ENCODE data around the gene SLC6A1. TPM values are rescaled to one million over a fixed set of nuclear protein-coding genes. Genes with fewer than 3 reads are reported as not detected.

The SLC6A1 gene
- total RNA-seq, 1 experiment from 2014 or later = not detected

DNA sequence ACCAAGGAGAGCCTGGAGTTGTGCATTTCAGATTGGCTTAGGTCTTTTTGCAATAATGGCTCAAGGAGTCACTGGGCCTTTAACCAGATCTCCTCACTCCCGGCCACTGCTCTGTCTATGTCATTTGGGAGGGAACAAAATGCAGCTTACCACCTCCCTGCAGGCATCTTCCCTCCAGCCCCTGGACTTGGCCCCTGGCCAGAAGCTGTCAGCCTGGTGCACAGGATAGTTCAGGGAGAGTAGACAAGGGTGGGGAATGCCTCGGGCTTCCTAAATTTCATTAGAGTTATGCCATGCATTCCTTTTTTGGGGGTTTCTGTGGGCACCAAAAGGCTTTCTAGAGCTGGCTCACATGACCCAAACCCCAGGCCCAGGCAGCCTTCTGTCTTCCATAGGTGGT lies 91.5 kb downstream of the SLC6A1 start:
- no peak overlapping the region for H3K27ac ChIP-seq (ENCODE audit: low read depth, low read length)
- H2AFZ ChIP-seq (ENCODE audit: low read depth, low read length, poor library complexity, severe bottlenecking) = no peak overlapping the region
- intact Hi-C loops (cut with micrococcal nuclease) = no loop called here
- H3K79me2 ChIP-seq (ENCODE audit: insufficient read depth, low read length) = no peaks in the 10 kb centered on the region
- H4K20me1 ChIP-seq (ENCODE audit: insufficient read depth) = no peaks in the 10 kb centered on the region
- BruUV-seq (replicated peaks) = no TSS peak
- no peak for DNase-seq (ENCODE audit: low read depth, low spot score)
- no peaks in the 10 kb centered on the region for H3K9me2 ChIP-seq (ENCODE audit: insufficient read depth)
- RAD21 ChIA-PET (ENCODE audit: low non-redundant PET in 1 of 2, low total read pairs in 2 of 2, uncharacterized antibody in 2 of 2, unreplicated experiment in 2 of 2) = no interaction called here
- CTCF ChIA-PET = no interaction called here
- POLR2A ChIA-PET = no interaction called here
- ATAC-seq = no peak
- no peak overlapping the region for H3K4me2 ChIP-seq (ENCODE audit: low read length)
- H3K36me3 ChIP-seq (ENCODE audit: control insufficient read depth in 1 of 2, insufficient read depth in 2 of 2, low read length in 2 of 2) = no peaks in the 10 kb centered on the region
- H3K9me3 ChIP-seq (ENCODE audit: control insufficient read depth in 1 of 2, insufficient read depth in 1 of 2, low read depth in 1 of 2, low read length in 2 of 2) = no peaks in the 10 kb centered on the region; a peak in 1 of 4 replicates
- peaks cover 0 to 36% of the 10 kb centered on the region in 2 experiments; a peak in 2 of 4 replicates for H3K4me1 ChIP-seq (ENCODE audit: control insufficient read depth in 1 of 2, insufficient read depth in 2 of 2, low read length in 2 of 2)
- no peak overlapping the region for H3K4me3 ChIP-seq (replicated peaks in 1 of 2; ENCODE audit: low read depth in 1 of 2, low read length in 2 of 2)
- TF ChIP-seq, protein P1, sequence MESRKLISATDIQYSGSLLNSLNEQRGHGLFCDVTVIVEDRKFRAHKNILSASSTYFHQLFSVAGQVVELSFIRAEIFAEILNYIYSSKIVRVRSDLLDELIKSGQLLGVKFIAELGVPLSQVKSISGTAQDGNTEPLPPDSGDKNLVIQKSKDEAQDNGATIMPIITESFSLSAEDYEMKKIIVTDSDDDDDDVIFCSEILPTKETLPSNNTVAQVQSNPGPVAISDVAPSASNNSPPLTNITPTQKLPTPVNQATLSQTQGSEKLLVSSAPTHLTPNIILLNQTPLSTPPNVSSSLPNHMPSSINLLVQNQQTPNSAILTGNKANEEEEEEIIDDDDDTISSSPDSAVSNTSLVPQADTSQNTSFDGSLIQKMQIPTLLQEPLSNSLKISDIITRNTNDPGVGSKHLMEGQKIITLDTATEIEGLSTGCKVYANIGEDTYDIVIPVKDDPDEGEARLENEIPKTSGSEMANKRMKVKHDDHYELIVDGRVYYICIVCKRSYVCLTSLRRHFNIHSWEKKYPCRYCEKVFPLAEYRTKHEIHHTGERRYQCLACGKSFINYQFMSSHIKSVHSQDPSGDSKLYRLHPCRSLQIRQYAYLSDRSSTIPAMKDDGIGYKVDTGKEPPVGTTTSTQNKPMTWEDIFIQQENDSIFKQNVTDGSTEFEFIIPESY (IDR thresholded peaks at IDR 0.05; ENCODE audit: extremely low read depth, insufficient replicate concordance, low read length) = no peak
- no peak overlapping the region for H3K9ac ChIP-seq (ENCODE audit: low read length)
- no peaks in the 10 kb centered on the region for H3K27me3 ChIP-seq (ENCODE audit: insufficient read depth, low read length)

DNA sequence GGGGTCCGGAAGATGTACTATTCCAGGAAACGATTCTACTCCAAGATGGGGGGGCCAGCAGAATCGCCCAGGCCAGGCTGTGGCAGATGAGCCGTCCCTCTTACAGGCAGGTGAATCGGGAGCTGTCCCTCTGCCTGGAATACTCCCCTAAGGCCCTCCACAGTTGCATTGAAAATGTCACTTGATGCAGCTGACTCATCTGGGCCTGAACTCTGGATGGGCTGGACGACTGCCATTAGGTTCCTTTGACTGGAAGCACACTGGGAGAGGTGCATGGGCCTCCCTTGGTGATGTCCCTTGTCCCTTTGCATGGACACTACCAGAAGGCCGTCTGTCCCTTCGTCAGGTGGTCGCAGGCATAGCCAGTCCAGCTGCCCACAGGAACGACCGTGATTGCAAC lies 92.1 kb downstream of the SLC6A1 start:
- Histone ChIP-seq H3K9ac (ENCODE audit: low read length) (no peak overlapping the region), H3K9me3 (ENCODE audit: control insufficient read depth in 1 of 2, insufficient read depth in 1 of 2, low read depth in 1 of 2, low read length in 2 of 2) (no peaks in the 10 kb centered on the region; a peak in 1 of 4 replicates), H3K27ac (ENCODE audit: low read depth, low read length) (no peak overlapping the region), H3K4me1 (ENCODE audit: control insufficient read depth in 1 of 2, insufficient read depth in 2 of 2, low read length in 2 of 2) (peaks cover 0 to 35% of the 10 kb centered on the region in 2 experiments; a peak in 2 of 4 replicates), H3K36me3 (ENCODE audit: control insufficient read depth in 1 of 2, insufficient read depth in 2 of 2, low read length in 2 of 2) (no peaks in the 10 kb centered on the region), H3K9me2 (ENCODE audit: insufficient read depth) (no peaks in the 10 kb centered on the region), H3K4me3 (replicated peaks in 1 of 2; ENCODE audit: low read depth in 1 of 2, low read length in 2 of 2) (no peak overlapping the region), H3K4me2 (ENCODE audit: low read length) (no peak overlapping the region), H4K20me1 (ENCODE audit: insufficient read depth) (no peaks in the 10 kb centered on the region), H2AFZ (ENCODE audit: low read depth, low read length, poor library complexity, severe bottlenecking) (no peak overlapping the region), H3K79me2 (ENCODE audit: insufficient read depth, low read length) (no peaks in the 10 kb centered on the region), H3K27me3 (ENCODE audit: insufficient read depth, low read length) (no peaks in the 10 kb centered on the region)
- ATAC-seq = peak; percentile 31; the same call in 1 of the 2 replicates
- ChIA-PET POLR2A (no interaction called here), CTCF (no interaction called here), RAD21 (ENCODE audit: low non-redundant PET in 1 of 2, low total read pairs in 2 of 2, uncharacterized antibody in 2 of 2, unreplicated experiment in 2 of 2) (no interaction called here)
- intact Hi-C loops (cut with micrococcal nuclease) = no loop called here
- no TSS peak for BruUV-seq (replicated peaks)
- no peak for TF ChIP-seq RAD21 (IDR thresholded peaks at IDR 0.05; ENCODE audit: low read depth)
- no peak for TF ChIP-seq CEBPB (IDR thresholded peaks at IDR 0.05; ENCODE audit: low read depth)
- TF ChIP-seq JUND (IDR thresholded peaks at IDR 0.05) = no peak
- no peak for TF ChIP-seq SP1 (IDR thresholded peaks at IDR 0.05; ENCODE audit: low read depth)
- TF ChIP-seq, protein P1 (IDR thresholded peaks at IDR 0.05; ENCODE audit: extremely low read depth, insufficient replicate concordance, low read length) = no peak
- no peak for TF ChIP-seq ZFX (IDR thresholded peaks at IDR 0.05)
- no peak for TF ChIP-seq TCF7L2 (IDR thresholded peaks at IDR 0.05; ENCODE audit: borderline replicate concordance, extremely low read depth, insufficient read depth, insufficient read length)
- no peak for TF ChIP-seq EZH2 (IDR thresholded peaks at IDR 0.05)
- no peak for TF ChIP-seq EGR1 (IDR thresholded peaks at IDR 0.05; ENCODE audit: low read depth)
- TF ChIP-seq YY1 (IDR thresholded peaks at IDR 0.05; ENCODE audit: extremely low read depth, insufficient replicate concordance, low read depth, low read length) = no peak
- no peak for DNase-seq (ENCODE audit: low read depth, low spot score)

Measured in HCT116 (cell line).